IPS DF 4.7 (cell line): ENCODE measurements around the gene CX3CR1.
"Not testable (repeated sequence)": the region's sequence is repeated elsewhere in the genome, so short reads cannot be mapped to it uniquely, and the experiment has no call there.

Experiments
- DNase-seq: peaks from one replicate; pipeline ENCODE4 v3.0.0-alpha.2; 2013; ENCODE audit warnings: low spot score; ENCODE audit errors: extremely low read depth

Gene CX3CR1

GRCh38 chr3:39267631-39268548 lies 11.9 kb downstream of the CX3CR1 start:
- DNase-seq, result no peak

GRCh38 chr3:39264053-39264452 lies 15.8 kb downstream of the CX3CR1 start:
- DNase-seq, result no peak

DNA sequence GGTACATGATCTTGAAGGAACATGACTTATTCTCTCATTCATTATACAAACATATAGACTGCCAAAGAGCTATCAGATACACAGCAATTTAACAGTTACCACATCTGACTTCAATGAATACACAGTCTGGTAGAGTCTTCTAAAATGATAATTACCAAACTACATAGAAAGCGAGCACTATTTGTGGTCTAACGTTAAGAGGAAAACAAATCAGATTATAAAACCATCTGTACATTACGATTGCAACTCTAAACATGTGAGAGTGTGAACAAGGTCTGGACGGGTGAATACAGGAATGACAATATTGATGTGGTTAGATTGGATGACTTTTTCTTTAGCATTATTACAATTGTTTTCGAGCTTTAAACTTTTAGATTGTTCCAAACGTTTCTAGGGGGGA lies 16.3 kb downstream of the CX3CR1 start:
- DNase-seq, result no peak

DNA sequence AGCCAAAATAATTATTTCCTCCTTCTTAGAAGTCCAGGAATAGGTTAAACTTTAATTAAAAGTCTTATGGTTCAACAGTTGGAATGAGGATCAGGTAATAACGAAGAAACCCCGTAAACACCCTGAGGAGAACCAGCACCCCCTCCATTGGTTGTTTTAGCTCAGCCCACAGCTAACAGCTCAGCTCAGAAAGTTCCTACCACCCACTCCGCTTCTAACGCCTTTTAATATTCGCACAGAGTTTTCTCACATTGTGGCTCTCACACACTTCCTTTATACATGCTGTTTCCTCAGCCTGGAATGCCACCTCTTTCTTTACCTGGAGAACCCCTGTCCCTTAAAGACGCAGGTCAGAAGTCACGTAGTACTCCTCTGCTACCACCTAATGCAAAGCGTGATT lies 17.0 kb downstream of the CX3CR1 start:
- no peak for DNase-seq

DNA sequence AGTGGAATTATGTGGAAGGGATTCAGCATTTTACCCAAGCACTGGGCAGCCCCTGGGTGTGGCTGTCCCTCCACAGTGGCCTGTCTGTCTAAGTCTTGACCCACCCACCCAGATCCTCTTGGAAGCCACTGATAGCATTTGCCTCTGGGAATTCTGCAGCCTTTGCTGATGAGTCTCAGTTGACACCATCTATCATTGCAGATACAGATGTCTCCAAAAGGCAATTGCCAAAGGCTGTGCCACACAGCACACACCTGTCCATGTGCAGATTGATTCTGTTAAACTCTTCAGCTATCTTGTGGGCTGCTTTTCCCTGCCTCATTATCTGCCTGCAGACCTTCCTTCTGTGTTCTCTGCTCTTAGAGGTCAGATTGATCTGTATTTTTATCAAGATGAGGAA lies 18.1 kb downstream of the CX3CR1 start:
- no peak for DNase-seq

GRCh38 chr3:39260957-39261356 lies 18.9 kb downstream of the CX3CR1 start:
- DNase-seq, result no peak

- DNase-seq, result no peak
These were observed 19.5 kb downstream of the CX3CR1 start for GRCh38 chr3:39260318-39260717.

DNA sequence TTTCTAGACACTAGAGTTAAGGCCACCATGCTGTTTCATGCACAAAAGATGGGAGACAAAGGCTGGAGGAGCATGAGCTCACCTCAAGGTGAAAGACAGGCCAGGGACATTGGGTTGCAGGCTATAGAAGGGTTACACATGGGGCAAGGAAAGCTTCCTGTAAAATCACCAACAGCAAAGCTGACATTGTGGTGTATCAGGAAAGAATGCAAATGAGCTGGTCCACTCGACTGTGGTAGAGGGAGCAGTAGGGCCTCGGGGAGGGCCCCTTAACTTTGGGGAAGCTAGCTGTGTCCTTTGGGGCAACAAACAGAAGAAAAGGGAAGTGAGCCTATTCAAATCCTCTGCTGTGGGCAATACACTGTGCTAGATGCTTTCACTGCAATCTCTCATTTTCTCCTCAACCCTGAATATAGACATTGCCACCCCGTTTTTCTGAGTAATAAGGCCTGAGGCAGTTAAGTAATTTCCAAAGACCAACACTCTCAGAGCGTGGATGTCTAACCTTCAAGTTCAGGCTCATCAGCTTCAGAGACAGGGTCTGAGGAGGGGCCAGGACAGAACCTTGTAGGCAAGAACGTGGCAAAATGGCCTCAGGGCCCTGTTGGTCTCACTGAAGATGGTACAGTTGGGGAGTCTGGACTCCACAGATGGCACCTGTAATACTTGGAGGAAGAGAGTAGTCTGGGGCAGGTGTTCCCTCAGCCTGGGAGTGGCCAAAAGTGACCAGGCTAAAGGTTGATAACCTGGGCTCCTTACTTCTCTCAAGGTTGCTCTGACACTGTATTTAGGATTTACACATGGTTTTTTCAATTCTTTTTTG lies 24.1 kb downstream of the CX3CR1 start:
- no peak for DNase-seq

- no peak for DNase-seq
These were observed 24.9 kb downstream of the CX3CR1 start for GRCh38 chr3:39254806-39255449.

DNA sequence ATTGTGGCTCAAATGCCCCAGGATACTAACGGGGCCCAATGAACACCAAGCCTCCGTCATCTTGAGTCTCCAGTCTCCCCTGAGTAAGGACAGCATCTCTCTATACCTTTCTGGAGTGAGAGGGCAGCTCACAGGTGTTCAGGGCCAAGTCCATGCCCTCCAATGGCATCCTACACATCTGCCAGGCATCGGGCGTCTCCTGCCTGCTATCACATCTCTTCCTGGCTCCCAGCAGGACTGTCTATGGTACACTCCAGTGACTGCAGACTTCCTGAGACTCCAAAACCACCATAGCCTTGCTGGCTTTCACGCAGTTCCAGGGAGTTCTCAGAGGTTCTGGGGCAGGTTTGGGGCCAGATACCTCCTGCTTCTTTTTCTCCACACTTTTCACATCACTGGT lies 28.3 kb downstream of the CX3CR1 start:
- no peak for DNase-seq

- DNase-seq, result no peak
These were observed 29.6 kb downstream of the CX3CR1 start for GRCh38 chr3:39250116-39250747.

GRCh38 chr3:39249453-39250115 lies 30.3 kb downstream of the CX3CR1 start:
- no peak for DNase-seq

GRCh38 chr3:39241561-39241960 lies 38.3 kb downstream of the CX3CR1 start:
- DNase-seq, result no peak

- DNase-seq, result no peak
These were observed 42.8 kb downstream of the CX3CR1 start for GRCh38 chr3:39237027-39237426.

DNA sequence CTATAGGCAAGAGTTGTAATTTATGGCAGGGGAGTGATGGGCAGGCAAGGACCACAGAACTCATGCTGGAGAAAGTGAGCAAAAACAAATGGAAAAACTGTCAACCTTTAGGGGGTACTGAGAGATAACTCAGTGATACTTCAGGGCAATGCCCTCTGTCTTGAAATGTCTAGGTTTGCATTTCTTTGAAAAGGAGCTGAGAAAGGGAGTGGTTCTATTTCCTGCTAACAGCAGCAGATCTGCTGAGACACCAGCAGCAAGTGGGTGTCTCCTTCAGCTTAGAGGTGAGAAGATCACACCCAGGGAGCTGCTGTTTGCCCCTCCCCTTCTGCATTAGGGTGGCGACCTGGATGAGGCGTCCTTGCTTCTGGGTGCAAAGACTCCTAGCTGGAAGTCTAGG lies 45.2 kb downstream of the CX3CR1 start:
- no peak for DNase-seq

GRCh38 chr3:39232859-39233258 lies 47.0 kb downstream of the CX3CR1 start:
- no peak for DNase-seq

DNA sequence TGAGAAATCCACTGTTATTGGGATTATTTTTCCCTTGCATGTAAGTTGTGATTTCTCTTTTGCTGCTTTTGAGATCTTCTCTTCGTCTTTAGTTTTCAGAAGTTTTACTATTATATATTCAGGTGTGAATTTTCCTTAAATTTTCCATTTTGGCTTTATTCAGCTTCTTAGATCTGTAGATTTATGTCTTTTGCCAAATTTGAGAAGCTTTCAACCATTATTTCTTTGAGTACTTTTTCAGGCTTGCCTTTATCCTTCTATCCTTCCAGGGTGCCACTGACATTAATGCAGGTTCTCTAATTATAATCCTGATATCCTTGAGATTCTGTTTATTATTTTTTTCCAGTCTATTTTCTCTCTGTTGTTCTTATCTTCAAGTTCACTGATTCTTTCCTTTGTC lies 49.4 kb downstream of the CX3CR1 start:
- no peak for DNase-seq

GRCh38 chr3:39228496-39228895 lies 51.3 kb downstream of the CX3CR1 start:
- no peak for DNase-seq

DNA sequence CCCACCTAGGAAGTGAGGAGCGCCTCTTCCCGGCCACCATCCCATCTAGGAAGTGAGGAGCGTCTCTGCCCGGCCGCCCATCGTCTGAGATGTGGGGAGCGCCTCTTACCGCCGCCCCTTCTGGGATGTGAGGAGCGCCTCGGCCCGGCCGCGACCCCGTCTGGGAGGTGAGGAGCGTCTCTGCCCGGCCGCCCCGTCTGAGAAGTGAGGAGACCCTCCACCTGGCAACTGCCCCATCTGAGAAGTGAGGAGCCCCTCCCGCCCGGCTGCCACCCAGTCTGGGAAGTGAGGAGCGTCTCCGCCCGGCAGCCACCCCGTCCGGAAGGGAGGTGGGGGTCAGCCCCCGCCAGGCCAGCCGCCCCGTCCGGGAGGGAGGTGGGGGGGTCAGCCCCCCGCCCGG lies 52.2 kb downstream of the CX3CR1 start:
- DNase-seq, result not testable (repeated sequence)

DNA sequence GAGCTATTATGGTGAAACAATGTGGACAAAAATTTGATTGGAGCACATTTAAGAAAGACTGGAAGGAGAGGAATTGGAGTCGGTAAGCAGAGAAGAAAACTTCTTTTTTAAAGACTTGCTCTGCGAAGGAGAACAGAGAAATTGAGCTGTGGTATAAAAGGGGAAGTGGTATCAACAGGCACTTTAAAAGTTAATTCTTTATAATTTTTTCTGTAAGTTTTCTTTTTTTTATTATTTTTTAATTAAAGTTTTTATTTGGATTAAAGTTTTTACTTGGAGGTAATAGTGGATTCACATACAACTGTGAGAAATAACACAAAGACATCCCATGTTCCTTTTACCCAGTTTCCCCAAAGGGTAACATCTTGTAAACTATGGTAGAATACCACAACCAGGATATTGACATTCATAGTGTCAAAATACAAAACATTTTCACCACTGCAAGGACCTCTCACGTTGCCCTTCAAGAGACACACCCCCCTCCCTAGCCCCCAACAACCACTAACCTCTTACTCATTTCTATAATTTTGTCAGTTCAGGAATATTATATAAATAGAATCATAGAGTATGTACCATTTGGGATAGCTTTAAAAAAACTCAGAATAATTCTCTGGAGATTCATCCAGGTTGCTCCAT lies 53.6 kb downstream of the CX3CR1 start:
- no peak for DNase-seq
